ENCODE measurements around the gene KDM1A. TPM values are rescaled to one million over a fixed set of nuclear protein-coding genes. Genes with fewer than 3 reads are reported as not detected.

KDM1A gene
- total and polyA plus RNA-seq, 9 of the 15 experiments (the other 6 are each of a cell fraction or from before 2014, with no cell fraction given), result 59.2 to 181 (median 168) TPM

DNA sequence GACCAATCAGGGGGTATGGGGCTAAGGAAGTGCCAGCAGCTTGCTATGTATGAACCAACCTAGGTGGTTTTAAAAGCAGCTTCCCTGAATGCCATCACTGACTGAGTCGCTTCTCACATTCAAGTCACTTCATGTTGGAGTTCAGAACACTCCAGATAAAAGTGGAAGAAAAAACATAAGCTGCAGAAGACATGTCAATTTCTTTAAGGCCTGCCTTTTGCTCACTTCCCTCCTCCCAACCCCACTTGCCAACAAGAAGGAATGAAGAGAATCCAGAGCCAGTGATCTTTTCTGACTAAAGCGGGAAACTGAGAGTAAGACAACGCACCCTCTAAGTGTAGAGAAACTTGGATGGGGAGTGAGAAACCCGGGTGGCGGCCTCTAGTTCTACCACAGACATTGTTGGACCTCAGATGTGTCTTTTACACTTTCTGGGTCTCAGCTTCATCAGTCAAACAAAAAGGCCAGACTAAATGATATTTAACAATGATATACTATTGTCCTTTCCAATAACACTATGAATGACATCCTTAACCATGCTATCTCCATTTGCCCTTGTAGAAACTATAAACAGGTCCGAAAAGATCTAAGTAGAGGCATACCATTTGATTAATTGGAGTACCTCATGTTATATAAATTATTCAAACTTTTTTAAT lies 95.3 kb downstream of the KDM1A start:
- CTCF ChIA-PET (ENCODE audit: low intra/inter-chr PET ratio), result no interaction called here
- no TSS peak for BruUV-seq (replicated peaks)
- Histone ChIP-seq H3K4me1 (replicated peaks in 1 of 2; ENCODE audit: control insufficient read depth in 2 of 2, insufficient read depth in 2 of 2, low read length in 2 of 2) (peaks cover 41 to 68% of the 10 kb centered on the region in 2 experiments), H4K20me1 (replicated peaks; ENCODE audit: control insufficient read depth, insufficient read depth, low read length) (0 out of 2 replicates have a peak, but pooled peaks cover 4% of the 10 kb centered on the region), H3K4me2 (ENCODE audit: insufficient read depth, low read length) (peak overlapping the region; percentile 51), H3K27me3 (ENCODE audit: control insufficient read depth in 2 of 2, insufficient read depth in 2 of 2, low read length in 2 of 2) (no peaks in the 10 kb centered on the region), H2AFZ (ENCODE audit: low read depth, low read length) (peak overlapping the region; percentile 73), H3K79me2 (ENCODE audit: control insufficient read depth, insufficient read depth, low read length) (peaks cover 72% of the 10 kb centered on the region), H3K27ac (ENCODE audit: extremely low read depth, low read depth, low read length) (peak overlapping the region; percentile 72), H3K36me3 (ENCODE audit: control insufficient read depth, insufficient read depth, low read length) (no peaks in the 10 kb centered on the region), H3K4me3 (no peak overlapping the region), H3K9me3 (replicated peaks; ENCODE audit: control insufficient read depth, insufficient read depth, low read depth, low read length) (no peaks in the 10 kb centered on the region), H3K9ac (ENCODE audit: insufficient read depth in 1 of 2, low read depth in 2 of 2, low read length in 2 of 2) (peak overlapping the region; percentile 18 to 53; a peak in 3 of 4 replicates), H3K9me1 (ENCODE audit: control insufficient read depth, insufficient read depth, low read length) (no peaks in the 10 kb centered on the region)
- in situ Hi-C loops (cut with MboI), result no loop called here
- FAIRE-seq, result no peak
- 23% methylated on average over 6 of the region's 6 CpGs for WGBS (ENCODE audit: insufficient coverage, low coverage, missing lambda C conversion rate)
- DNase-seq (ENCODE audit: extremely low read depth in 1 of 4, low spot score in 3 of 4), result peak in 1 of 4 experiments; percentile 34
- peak; percentile 9; the same call in 1 of the 3 replicates for ATAC-seq
- POLR2A ChIA-PET, result interaction anchor here (0.7 to 3.5 kb wide), 10 partner anchors 8 to 142 kb away, joined by 3 to 28 read pairs (median 5); partner anchors contain the start of gene LUZP1
- intact Hi-C loops (cut with micrococcal nuclease), result no loop called here
- TF ChIP-seq NR2F6 (CRISPR knock-in tag; IDR thresholded peaks at IDR 0.05) (no peak), SMARCA4 (IDR thresholded peaks at IDR 0.05) (no peak), ZNF589 (CRISPR knock-in tag; IDR thresholded peaks at IDR 0.05; ENCODE audit: low read depth) (no peak), TBP (optimal IDR thresholded peaks at IDR 0.05; ENCODE audit: low read depth, low read length) (no peak), HOXB6 (CRISPR knock-in tag; IDR thresholded peaks at IDR 0.05; ENCODE audit: borderline replicate concordance) (no peak), ZFX (CRISPR knock-in tag; IDR thresholded peaks at IDR 0.05) (peak; percentile 60; the same call in 1 of the 2 replicates)
- TF ChIP-seq, protein P1, sequence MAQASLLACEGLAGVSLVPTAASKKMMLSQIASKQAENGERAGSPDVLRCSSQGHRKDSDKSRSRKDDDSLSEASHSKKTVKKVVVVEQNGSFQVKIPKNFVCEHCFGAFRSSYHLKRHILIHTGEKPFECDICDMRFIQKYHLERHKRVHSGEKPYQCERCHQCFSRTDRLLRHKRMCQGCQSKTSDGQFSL (CRISPR knock-in tag; IDR thresholded peaks at IDR 0.05), result no peak
- TF ChIP-seq, protein P1 (tag; IDR thresholded peaks at IDR 0.05), result 0 out of 4 replicates have a peak, but pooled peaks of 1 of the 2 experiments have one; percentile 67
- TF ChIP-seq, protein P2, sequence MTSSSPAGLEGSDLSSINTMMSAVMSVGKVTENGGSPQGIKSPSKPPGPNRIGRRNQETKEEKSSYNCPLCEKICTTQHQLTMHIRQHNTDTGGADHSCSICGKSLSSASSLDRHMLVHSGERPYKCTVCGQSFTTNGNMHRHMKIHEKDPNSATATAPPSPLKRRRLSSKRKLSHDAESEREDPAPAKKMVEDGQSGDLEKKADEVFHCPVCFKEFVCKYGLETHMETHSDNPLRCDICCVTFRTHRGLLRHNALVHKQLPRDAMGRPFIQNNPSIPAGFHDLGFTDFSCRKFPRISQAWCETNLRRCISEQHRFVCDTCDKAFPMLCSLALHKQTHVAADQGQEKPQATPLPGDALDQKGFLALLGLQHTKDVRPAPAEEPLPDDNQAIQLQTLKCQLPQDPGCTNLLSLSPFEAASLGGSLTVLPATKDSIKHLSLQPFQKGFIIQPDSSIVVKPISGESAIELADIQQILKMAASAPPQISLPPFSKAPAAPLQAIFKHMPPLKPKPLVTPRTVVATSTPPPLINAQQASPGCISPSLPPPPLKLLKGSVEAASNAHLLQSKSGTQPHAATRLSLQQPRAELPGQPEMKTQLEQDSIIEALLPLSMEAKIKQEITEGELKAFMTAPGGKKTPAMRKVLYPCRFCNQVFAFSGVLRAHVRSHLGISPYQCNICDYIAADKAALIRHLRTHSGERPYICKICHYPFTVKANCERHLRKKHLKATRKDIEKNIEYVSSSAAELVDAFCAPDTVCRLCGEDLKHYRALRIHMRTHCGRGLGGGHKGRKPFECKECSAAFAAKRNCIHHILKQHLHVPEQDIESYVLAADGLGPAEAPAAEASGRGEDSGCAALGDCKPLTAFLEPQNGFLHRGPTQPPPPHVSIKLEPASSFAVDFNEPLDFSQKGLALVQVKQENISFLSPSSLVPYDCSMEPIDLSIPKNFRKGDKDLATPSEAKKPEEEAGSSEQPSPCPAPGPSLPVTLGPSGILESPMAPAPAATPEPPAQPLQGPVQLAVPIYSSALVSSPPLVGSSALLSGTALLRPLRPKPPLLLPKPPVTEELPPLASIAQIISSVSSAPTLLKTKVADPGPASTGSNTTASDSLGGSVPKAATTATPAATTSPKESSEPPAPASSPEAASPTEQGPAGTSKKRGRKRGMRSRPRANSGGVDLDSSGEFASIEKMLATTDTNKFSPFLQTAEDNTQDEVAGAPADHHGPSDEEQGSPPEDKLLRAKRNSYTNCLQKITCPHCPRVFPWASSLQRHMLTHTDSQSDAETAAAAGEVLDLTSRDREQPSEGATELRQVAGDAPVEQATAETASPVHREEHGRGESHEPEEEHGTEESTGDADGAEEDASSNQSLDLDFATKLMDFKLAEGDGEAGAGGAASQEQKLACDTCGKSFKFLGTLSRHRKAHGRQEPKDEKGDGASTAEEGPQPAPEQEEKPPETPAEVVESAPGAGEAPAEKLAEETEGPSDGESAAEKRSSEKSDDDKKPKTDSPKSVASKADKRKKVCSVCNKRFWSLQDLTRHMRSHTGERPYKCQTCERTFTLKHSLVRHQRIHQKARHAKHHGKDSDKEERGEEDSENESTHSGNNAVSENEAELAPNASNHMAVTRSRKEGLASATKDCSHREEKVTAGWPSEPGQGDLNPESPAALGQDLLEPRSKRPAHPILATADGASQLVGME (CRISPR knock-in tag; IDR thresholded peaks at IDR 0.05), result no peak

All from K562 (cell line).